Small intestine (tissue), 16 donors: ENCODE data around the gene SMAP2. TPM values are rescaled to one million over a fixed set of nuclear protein-coding genes. Genes with fewer than 3 reads are reported as not detected.
"Not testable (repeated sequence)": the region's sequence is repeated elsewhere in the genome, so short reads cannot be mapped to it uniquely, and the experiment has no call there.

Experiments used
- DNase-seq, 2 donors: peaks; one replicate each; pipeline versions ENCODE4 v3.0.0 to v3.0.0-alpha.2; 2013
- FAIRE-seq: peaks from 2 replicates; lab custom pipeline; 2012; peaks lifted over from hg19 to GRCh38; lab: Jason Lieb, UNC
- H3K27ac ChIP-seq, 3 donors: one replicate each; pipeline ENCODE4 v1.5.1; 2013; ENCODE audit warnings: low read length in 2 of 3, mild to moderate bottlenecking in 2 of 3, control low read depth in 1 of 3, inconsistent platforms in 1 of 3, low read depth in 1 of 3, moderate library complexity in 1 of 3
- H3K27me3 ChIP-seq, 3 donors: one replicate each; pipeline ENCODE4 v1.6.1; 2013; ENCODE audit warnings: low read length in 3 of 3, inconsistent platforms in 1 of 3; ENCODE audit not compliant: control insufficient read depth in 3 of 3, insufficient read depth in 3 of 3
- H3K36me3 ChIP-seq, 3 donors: one replicate each; pipeline ENCODE4 v1.6.1; 2013; ENCODE audit warnings: low read length in 3 of 3, inconsistent platforms in 1 of 3, low read depth in 1 of 3, mild to moderate bottlenecking in 1 of 3, moderate library complexity in 1 of 3; ENCODE audit not compliant: control insufficient read depth in 3 of 3, insufficient read depth in 2 of 3
- H3K4me1 ChIP-seq, 3 donors: one replicate each; pipeline ENCODE4 v1.6.1; 2013; ENCODE audit warnings: low read length in 2 of 3, inconsistent platforms in 1 of 3, low read depth in 1 of 3, mild to moderate bottlenecking in 1 of 3, moderate library complexity in 1 of 3; ENCODE audit not compliant: control insufficient read depth in 3 of 3, insufficient read depth in 2 of 3
- H3K4me3 ChIP-seq, 3 donors: one replicate each; pipeline ENCODE4 v1.5.1; 2013; ENCODE audit warnings: low read length in 3 of 3, control low read depth in 1 of 3, inconsistent platforms in 1 of 3, low read depth in 1 of 3, mild to moderate bottlenecking in 1 of 3, moderate library complexity in 1 of 3
- H3K9me3 ChIP-seq, 2 donors: one replicate each; pipeline ENCODE4 v1.6.1; 2013; ENCODE audit warnings: low read depth in 1 of 2, low read length in 1 of 2; ENCODE audit not compliant: control insufficient read depth in 2 of 2, insufficient read depth in 1 of 2
- WGBS, 3 donors: extraction: QIAGEN DNeasy Blood & Tissue Kit; methylation state at CpG; one replicate each; pipeline ENCODE4 v1.1.7; 2013; 5-methylcytosine and 5-hydroxymethylcytosine counted together
- long read RNA-seq, 10 donors: transcript quantifications; one replicate each; lab custom pipeline, GENCODE V29; 2026
- polyA plus RNA-seq, 4 donors: library from polyadenylated mRNA; stranded (reverse) in 3 of 4; unstranded in 1 of 4; fragments of 200-250 nt in 3 of 4; fragments of 120-200 nt in 1 of 4; gene quantifications; one replicate each; pipeline versions ENCODE4 v1.2.1 to v1.2.3, GENCODE V29; 2013
- donor health status: healthy with polysubstance abuse.
- donor health status: control.
- donor health status: control.
- donor health status: Bipolar disorder and iron deficiency.
- donor health status: healthy.

Gene SMAP2
- 10 to 100 TPM; 13.0 to 27.8 (median 25.5) TPM for polyA plus RNA-seq
- long read RNA-seq, donor 1: 0 reads
- long read RNA-seq, donor 2: 0 reads
- long read RNA-seq, donor 3: 0 reads
- long read RNA-seq, donor 4: 0 reads
- long read RNA-seq, donor 5, partial matches to known transcripts: 5 of 6 reads
- long read RNA-seq, donor 5, other reads (novel, unspliced or antisense): 0 of 6 reads
- long read RNA-seq, donor 6, partial matches to known transcripts: 0 of 1 reads
- long read RNA-seq, donor 6, other reads (novel, unspliced or antisense): 0 of 1 reads
- long read RNA-seq, donor 7: 0 reads
- long read RNA-seq, donor 8: 0 reads
- long read RNA-seq, donor 9: 0 reads
- long read RNA-seq, donor 10, partial matches to known transcripts: 5 of 6 reads
- long read RNA-seq, donor 10, other reads (novel, unspliced or antisense): 0 of 6 reads

- 1% methylated on average over 43 to 65 of the region's 65 CpGs for WGBS, 3 donors
- H3K4me1 ChIP-seq: peaks cover 0 to 6% (median 4%) of the 10 kb centered on the region in 3 donors
- no peaks in the 10 kb centered on the region for H3K9me3 ChIP-seq
- H3K27me3 ChIP-seq: no peaks in the 10 kb centered on the region
- DNase-seq: peak; percentile 97 to 98
- no peak for FAIRE-seq
- H3K4me3 ChIP-seq: peak within 1 kb of the TSS; percentile 92 to 99 (median 98)
- H3K36me3 ChIP-seq: peaks cover 0 to 3% (median 0%) of the 10 kb centered on the region in 3 donors
- peak within 1 kb of the TSS; percentile 63 to 97 (median 86) for H3K27ac ChIP-seq
Measured at GRCh38 chr1:40373323-40374283, at the start of gene SMAP2. TSS of gene SMAP2 (plus strand) at chr1:40373727. CDS start at chr1:40374121, 394 bp downstream.

- not testable (repeated sequence) for H3K4me3 ChIP-seq, H3K36me3 ChIP-seq, H3K27me3 ChIP-seq, FAIRE-seq, DNase-seq, H3K27ac ChIP-seq, H3K9me3 ChIP-seq, H3K4me1 ChIP-seq
- 53 to 100% (median 94%) methylated on average over 1 of the region's 1 CpG for WGBS, 3 donors
Measured at GRCh38 chr1:40331403-40331802, 42.1 kb upstream of the SMAP2 start.

- no peak for DNase-seq
- peaks cover 0 to 3% (median 0%) of the 10 kb centered on the region in 3 donors for H3K4me1 ChIP-seq
- H3K4me3 ChIP-seq: no peak overlapping the region
- H3K36me3 ChIP-seq: no peaks in the 10 kb centered on the region
- H3K27ac ChIP-seq: no peak overlapping the region
- no peak for FAIRE-seq
- 85 to 96% (median 91%) methylated on average over 1 of the region's 1 CpG for WGBS, 3 donors
- H3K9me3 ChIP-seq: peaks cover 0 to 9% of the 10 kb centered on the region in 2 donors
- no peaks in the 10 kb centered on the region for H3K27me3 ChIP-seq
Measured at GRCh38 chr1:40332695-40333094, 40.8 kb upstream of the SMAP2 start.

GRCh38 chr1:40337443-40337842 lies 36.1 kb upstream of the SMAP2 start:
- no peak overlapping the region for H3K4me3 ChIP-seq
- FAIRE-seq: no peak
- peaks cover 0 to 10% of the 10 kb centered on the region in 2 donors for H3K9me3 ChIP-seq
- H3K4me1 ChIP-seq: peaks cover 0 to 3% (median 2%) of the 10 kb centered on the region in 3 donors
- WGBS, 3 donors: 12 to 56% (median 44%) methylated on average over 8 of the region's 8 CpGs
- peak; percentile 74 to 88 for DNase-seq
- H3K27me3 ChIP-seq: peaks cover 0 to 10% (median 0%) of the 10 kb centered on the region in 3 donors
- H3K36me3 ChIP-seq: no peaks in the 10 kb centered on the region
- peak overlapping the region in 1 of 3 donors; percentile 48 for H3K27ac ChIP-seq

- 22 to 36% (median 26%) methylated on average over 21 of the region's 21 CpGs for WGBS, 3 donors
- FAIRE-seq: no peak
Measured at GRCh38 chr1:40338745-40339419, 34.6 kb upstream of the SMAP2 start.

GRCh38 chr1:40339420-40340323 lies 33.9 kb upstream of the SMAP2 start:
- peaks cover 0 to 3% (median 2%) of the 10 kb centered on the region in 3 donors for H3K4me1 ChIP-seq
- no peaks in the 10 kb centered on the region for H3K36me3 ChIP-seq
- DNase-seq (no peak), FAIRE-seq (no peak)
- no peak overlapping the region for H3K27ac ChIP-seq
- 61 to 64% (median 62%) methylated on average over 6 of the region's 6 CpGs for WGBS, 3 donors
- H3K27me3 ChIP-seq: peaks cover 0 to 14% (median 0%) of the 10 kb centered on the region in 3 donors
- no peak overlapping the region for H3K4me3 ChIP-seq
- peaks cover 0 to 10% of the 10 kb centered on the region in 2 donors for H3K9me3 ChIP-seq

More at GRCh38 chr1:40338745-40339419, 34.6 kb upstream of the SMAP2 start:
- DNase-seq: peak; percentile 82 to 89
- Histone ChIP-seq H3K27me3 (peaks cover 0 to 10% (median 0%) of the 10 kb centered on the region in 3 donors), H3K4me3 (no peak overlapping the region), H3K4me1 (peaks cover 0 to 3% (median 2%) of the 10 kb centered on the region in 3 donors), H3K9me3 (peaks cover 0 to 10% of the 10 kb centered on the region in 2 donors), H3K27ac (no peak overlapping the region), H3K36me3 (no peaks in the 10 kb centered on the region)
